Stimulated activated CD4-positive, alpha-beta T cell treated with anti-CD3 and anti-CD28 coated beads, Interleukin-1b, Interleukin-23, amount 100 ng/mL, for 4 hours (primary cell): ENCODE data around the gene SDHAF1.
"Not testable (repeated sequence)": the region's sequence is repeated elsewhere in the genome, so short reads cannot be mapped to it uniquely, and the experiment has no call there.

Source experiments
- DNase-seq, 2 donors: peaks; one replicate each; pipeline ENCODE4 v3.0.0-alpha.2; 2020; ENCODE audit warnings: low read depth in 2 of 2

The SDHAF1 gene

GRCh38 chr19:36014012-36014924 lies 19.3 kb downstream of the SDHAF1 start, which contains the start of gene ALKBH6:
ALKBH6 (minus strand) TSS chr19:36014213; CDS start chr19:36013397, 816 bp downstream.
- peak; percentile 98 to 99 for DNase-seq

- no peak for DNase-seq
Observed at GRCh38 chr19:36019061-36019670, 24.2 kb downstream of the SDHAF1 start.

GRCh38 chr19:36023432-36023831 lies 28.4 kb downstream of the SDHAF1 start:
- no peak for DNase-seq

- DNase-seq: no peak
Observed at GRCh38 chr19:36025541-36025940, 30.6 kb downstream of the SDHAF1 start.

DNA sequence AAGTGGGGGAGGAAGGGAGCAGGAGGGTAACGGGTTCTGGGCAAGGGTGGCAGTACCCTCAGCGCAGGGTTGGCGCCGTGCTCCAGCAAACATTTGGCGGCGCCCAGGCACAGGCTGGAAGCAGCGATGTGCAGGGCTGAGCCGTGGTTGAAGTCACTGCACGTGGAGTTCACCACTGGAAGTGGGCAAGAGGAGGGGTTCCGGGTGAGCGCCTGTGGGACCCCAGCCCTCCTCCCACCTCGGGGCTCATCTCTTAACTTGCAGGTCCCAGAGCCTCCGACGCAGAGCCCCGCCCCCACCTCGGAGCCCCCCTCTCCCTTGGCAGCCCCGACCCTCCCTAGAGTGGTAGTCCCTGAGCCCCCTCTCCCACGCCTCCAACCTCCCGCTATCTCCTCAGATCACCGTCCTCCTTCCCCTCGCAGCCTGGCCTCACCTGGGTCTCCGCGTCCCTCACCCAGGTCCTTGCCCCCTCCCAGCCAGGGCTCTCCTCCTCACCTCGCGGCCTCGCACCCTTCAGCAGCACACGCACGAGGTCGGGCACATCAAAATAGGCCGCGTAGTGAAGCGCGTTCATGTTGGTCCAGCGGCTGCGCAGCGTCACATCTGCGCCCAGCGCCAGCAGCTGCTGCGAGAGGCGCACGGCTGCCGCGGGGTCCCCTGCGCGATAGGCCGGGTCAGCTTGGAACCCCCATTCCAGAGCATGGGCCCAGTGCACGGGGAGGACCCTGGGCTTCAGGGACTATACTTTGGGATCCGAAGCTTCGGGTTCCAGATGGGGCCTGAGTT lies 31.3 kb downstream of the SDHAF1 start:
- DNase-seq: no peak

DNA sequence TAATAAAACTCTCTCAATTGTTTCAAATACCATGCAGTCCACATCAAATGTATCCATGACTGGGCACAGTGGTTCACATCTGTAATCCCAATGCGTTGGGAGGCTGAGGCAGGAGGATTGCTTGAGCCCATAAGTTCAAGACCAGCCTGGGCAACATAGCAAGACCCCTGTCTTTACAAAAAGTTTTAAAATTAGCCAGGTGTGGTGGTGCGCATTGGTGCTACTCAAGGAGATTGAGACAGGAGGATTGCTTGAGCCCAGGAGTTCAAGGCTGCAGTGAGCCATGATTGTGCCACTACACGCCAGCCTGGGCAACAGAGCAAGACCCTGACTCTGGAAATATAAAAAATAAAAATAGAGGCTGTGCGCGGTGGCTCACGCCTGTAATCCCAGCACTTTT lies 32.7 kb downstream of the SDHAF1 start:
- no peak for DNase-seq

- DNase-seq: no peak
Observed at GRCh38 chr19:36028313-36029041, 33.5 kb downstream of the SDHAF1 start.

- no peak for DNase-seq
Observed at GRCh38 chr19:36030264-36031148, 35.5 kb downstream of the SDHAF1 start.

DNA sequence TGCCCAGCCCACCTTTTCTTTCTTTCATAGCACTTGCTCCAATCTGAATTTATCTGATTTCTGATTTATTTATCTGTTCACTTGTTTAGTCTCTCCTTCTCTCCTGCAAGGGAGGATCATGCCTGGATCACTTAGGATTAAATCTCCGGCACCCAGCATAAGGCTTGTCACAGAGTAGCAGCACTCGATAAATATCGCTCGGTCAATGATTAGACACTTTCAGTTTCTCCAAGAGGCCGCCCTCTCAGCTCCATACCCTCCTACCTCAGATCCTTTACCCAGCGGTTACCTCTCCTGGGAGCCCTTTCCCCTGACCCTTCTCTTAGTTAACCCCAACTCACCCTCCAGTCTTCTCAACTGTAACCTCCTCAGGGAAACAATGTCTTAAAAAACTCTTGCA lies 36.3 kb downstream of the SDHAF1 start:
- no peak for DNase-seq

DNA sequence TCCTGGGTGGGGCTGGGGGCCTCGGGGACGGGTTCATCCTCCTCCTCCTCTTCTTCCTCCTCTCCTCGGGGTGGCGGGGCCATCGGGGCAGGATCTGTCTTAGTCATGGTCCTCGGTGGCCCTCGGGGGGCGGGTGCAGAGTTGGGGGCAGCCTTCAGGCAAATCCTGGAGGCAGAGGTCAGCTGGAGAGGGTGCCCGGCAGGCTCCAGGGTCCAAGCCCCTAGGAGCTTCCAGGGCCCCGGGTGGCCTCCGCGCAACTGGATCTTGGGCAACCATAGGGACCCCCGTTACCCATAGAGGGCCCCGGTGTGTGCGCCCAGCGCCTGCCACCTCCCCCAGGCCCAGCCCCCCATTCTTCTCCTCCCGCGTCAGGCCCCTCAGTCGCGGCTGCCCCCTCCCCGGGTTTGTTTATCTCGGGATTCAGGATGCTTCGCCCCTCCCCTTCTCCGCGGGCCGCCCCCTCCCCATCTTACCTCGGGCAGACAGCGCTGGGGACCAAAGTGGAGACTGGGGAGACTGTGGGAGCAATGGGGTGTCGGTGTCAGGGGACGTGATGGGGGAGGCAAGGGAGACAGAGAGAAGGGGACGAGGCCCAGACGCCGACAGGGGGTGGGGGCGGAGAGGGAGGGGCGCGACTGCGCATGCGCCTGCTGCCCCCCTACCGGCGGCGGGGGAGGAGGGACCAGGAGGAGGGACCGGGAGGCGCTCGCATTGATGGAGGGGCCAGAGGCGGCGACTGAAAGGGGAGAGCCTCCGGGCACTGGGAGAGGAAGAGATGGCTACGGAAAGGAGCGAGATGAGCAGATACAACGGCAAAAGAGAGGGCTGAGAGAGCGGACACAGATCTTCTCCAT lies 37.5 kb downstream of the SDHAF1 start, which contains the start of gene CLIP3:
TSS of gene CLIP3 (minus strand) at position 623 of the 854 bp plus-strand sequence. CDS start at position 107, 516 bp downstream.
- peak; percentile 43 to 44 for DNase-seq

GRCh38 chr19:36040495-36040894 lies 45.5 kb downstream of the SDHAF1 start:
- DNase-seq: no peak

GRCh38 chr19:36041092-36041491 lies 46.1 kb downstream of the SDHAF1 start:
- not testable (repeated sequence) for DNase-seq

- no peak for DNase-seq
Observed at GRCh38 chr19:36041831-36042230, 46.8 kb downstream of the SDHAF1 start.

DNA sequence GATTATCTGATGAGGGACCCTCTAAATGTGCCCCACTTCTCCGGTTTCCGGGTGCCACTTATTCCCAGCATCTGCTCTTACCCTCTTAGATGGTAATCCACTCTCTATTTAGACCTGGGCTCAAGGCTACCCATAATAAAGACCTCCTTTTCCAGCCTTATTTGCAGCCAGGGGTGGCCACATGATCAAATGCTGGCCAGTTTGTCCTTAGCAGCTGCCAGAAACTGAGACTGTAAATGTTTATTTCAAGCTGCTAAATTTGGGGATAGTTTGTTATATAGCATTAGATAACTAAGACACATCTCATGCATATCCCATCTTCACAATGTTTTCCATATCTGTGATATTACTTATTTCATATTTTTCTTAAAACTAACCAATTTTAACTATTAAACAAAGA lies 49.0 kb downstream of the SDHAF1 start:
- DNase-seq: no peak
